Activated naive CD4-positive, alpha-beta T cell treated with anti-CD3 and anti-CD28 coated beads, Interleukin-2, amount 50 U/mL, for 24 hours (primary cell): Measurements from ENCODE around the gene SLC4A3.

Experiments
- H3K27ac Mint-ChIP-seq: one replicate; pipeline ENCODE4 v1.8.0; 2021; ENCODE audit warnings: mild to moderate bottlenecking, mixed read lengths
- H3K27me3 Mint-ChIP-seq: one replicate; pipeline ENCODE4 v1.8.0; 2021; ENCODE audit warnings: mixed read lengths
- H3K36me3 Mint-ChIP-seq: one replicate; pipeline ENCODE4 v1.8.0; 2021; ENCODE audit warnings: mixed read lengths
- H3K4me1 Mint-ChIP-seq: one replicate; pipeline ENCODE4 v1.8.0; 2021; ENCODE audit warnings: mixed read lengths
- H3K4me3 Mint-ChIP-seq: one replicate; pipeline ENCODE4 v1.8.0; 2021; ENCODE audit warnings: mild to moderate bottlenecking, mixed read lengths
- H3K9me3 Mint-ChIP-seq: one replicate; pipeline ENCODE4 v1.8.0; 2021; ENCODE audit warnings: mixed read lengths

SLC4A3 gene

DNA sequence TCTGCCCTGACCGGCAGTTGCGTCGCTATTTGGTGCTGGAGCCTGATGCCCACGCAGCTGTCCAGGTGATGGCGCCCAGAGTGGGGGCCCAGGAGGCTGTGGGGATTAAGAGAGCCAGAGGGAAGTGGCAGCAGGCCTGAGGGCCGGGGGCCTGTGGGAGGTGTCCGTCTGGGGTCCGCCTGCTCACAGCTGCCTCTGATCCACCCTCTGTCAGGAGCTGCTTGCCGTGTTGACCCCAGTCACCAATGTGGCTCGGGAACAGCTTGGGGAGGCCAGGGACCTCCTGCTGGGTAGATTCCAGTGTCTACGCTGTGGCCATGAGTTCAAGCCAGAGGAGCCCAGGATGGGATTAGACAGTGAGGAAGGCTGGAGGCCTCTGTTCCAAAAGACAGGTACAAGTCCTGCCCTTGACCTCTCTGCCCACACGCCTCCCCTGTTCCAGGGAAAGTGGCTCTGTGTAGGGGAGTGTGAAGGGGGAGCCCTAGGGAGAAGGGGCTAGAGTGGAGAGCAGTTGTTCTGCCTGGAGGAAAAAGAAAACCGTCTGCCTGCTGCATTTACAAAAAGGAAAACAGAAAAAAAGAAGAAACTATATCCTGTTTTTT lies 18.2 kb upstream of the SLC4A3 start:
- Mint-ChIP-seq H3K36me3 (peaks cover 14% of the 10 kb centered on the region), H3K27me3 (no peaks in the 10 kb centered on the region), H3K4me3 (no peak overlapping the region), H3K27ac (no peak overlapping the region), H3K9me3 (no peaks in the 10 kb centered on the region), H3K4me1 (peaks cover 9% of the 10 kb centered on the region)

- no peak overlapping the region for H3K27ac Mint-ChIP-seq
- peaks cover 9% of the 10 kb centered on the region for H3K4me1 Mint-ChIP-seq
- H3K9me3 Mint-ChIP-seq, result no peaks in the 10 kb centered on the region
- peaks cover 12% of the 10 kb centered on the region for H3K36me3 Mint-ChIP-seq
- no peaks in the 10 kb centered on the region for H3K27me3 Mint-ChIP-seq
- no peak overlapping the region for H3K4me3 Mint-ChIP-seq
Measured at GRCh38 chr2:219611306-219611705, 16.1 kb upstream of the SLC4A3 start.

- H3K27me3 Mint-ChIP-seq, result no peaks in the 10 kb centered on the region
- H3K4me1 Mint-ChIP-seq, result peaks cover 9% of the 10 kb centered on the region
- H3K4me3 Mint-ChIP-seq, result no peak overlapping the region
- H3K9me3 Mint-ChIP-seq, result no peaks in the 10 kb centered on the region
- peaks cover 9% of the 10 kb centered on the region for H3K36me3 Mint-ChIP-seq
- no peak overlapping the region for H3K27ac Mint-ChIP-seq
Measured at GRCh38 chr2:219611866-219612576, 15.4 kb upstream of the SLC4A3 start.

- Mint-ChIP-seq H3K4me3 (no peak overlapping the region), H3K27ac (no peak overlapping the region), H3K4me1 (peaks cover 9% of the 10 kb centered on the region), H3K27me3 (no peaks in the 10 kb centered on the region), H3K9me3 (no peaks in the 10 kb centered on the region), H3K36me3 (peaks cover 7% of the 10 kb centered on the region)
Measured at GRCh38 chr2:219612577-219613286, 14.7 kb upstream of the SLC4A3 start.

GRCh38 chr2:219613461-219614070 lies 13.9 kb upstream of the SLC4A3 start:
- Mint-ChIP-seq H3K9me3 (no peaks in the 10 kb centered on the region), H3K27ac (no peak overlapping the region), H3K36me3 (peaks cover 7% of the 10 kb centered on the region), H3K4me3 (no peak overlapping the region), H3K27me3 (no peaks in the 10 kb centered on the region), H3K4me1 (peaks cover 9% of the 10 kb centered on the region)

- H3K36me3 Mint-ChIP-seq, result peaks cover 7% of the 10 kb centered on the region
- peak overlapping the region; percentile 53 for H3K27ac Mint-ChIP-seq
- H3K4me3 Mint-ChIP-seq, result no peak overlapping the region
Measured at GRCh38 chr2:219614076-219614860, 13.2 kb upstream of the SLC4A3 start.

DNA sequence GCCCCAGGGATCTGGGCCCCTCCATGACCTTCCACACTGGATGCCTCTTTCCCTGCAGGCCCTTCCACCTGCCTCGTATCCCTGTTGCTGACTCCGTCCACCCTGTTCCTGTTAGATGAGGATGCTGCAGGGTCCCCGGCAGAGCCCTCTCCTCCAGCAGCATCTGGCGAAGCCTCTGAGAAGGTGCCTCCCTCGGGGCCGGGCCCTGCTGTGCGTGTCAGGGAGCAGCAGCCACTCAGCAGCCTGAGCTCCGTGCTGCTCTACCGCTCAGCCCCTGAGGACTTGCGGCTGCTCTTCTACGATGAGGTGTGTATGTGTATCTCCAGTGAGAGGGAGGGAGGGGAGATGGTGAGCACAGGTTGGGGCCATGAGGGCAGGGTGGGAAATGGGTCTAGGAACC lies 12.4 kb upstream of the SLC4A3 start:
- H3K27ac Mint-ChIP-seq, result no peak overlapping the region
- H3K9me3 Mint-ChIP-seq, result no peaks in the 10 kb centered on the region
- H3K4me3 Mint-ChIP-seq, result no peak overlapping the region
- no peaks in the 10 kb centered on the region for H3K27me3 Mint-ChIP-seq
- peaks cover 9% of the 10 kb centered on the region for H3K4me1 Mint-ChIP-seq
- peaks cover 7% of the 10 kb centered on the region for H3K36me3 Mint-ChIP-seq

More at GRCh38 chr2:219614076-219614860, 13.2 kb upstream of the SLC4A3 start:
- no peaks in the 10 kb centered on the region for H3K27me3 Mint-ChIP-seq
- H3K9me3 Mint-ChIP-seq, result no peaks in the 10 kb centered on the region
- peaks cover 9% of the 10 kb centered on the region for H3K4me1 Mint-ChIP-seq

DNA sequence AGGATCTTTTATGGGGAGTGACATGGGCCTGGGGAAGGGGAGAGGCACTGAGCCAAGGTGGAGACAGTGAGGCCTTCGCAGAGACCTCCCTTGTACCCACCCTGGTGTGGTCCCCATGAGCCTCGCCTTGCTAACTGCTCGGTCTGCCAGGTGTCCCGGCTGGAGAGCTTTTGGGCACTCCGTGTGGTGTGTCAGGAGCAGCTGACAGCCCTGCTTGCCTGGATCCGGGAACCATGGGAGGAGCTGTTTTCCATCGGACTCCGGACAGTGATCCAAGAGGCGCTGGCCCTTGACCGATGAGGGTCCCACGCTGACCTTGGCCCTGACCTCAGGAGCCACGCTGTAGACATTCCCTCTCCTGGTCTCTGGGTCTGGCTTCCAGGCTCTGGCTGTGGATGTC lies 11.5 kb upstream of the SLC4A3 start:
- no peak overlapping the region for H3K4me3 Mint-ChIP-seq
- no peak overlapping the region for H3K27ac Mint-ChIP-seq
- H3K4me1 Mint-ChIP-seq, result peaks cover 9% of the 10 kb centered on the region
- H3K9me3 Mint-ChIP-seq, result no peaks in the 10 kb centered on the region
- H3K27me3 Mint-ChIP-seq, result no peaks in the 10 kb centered on the region
- H3K36me3 Mint-ChIP-seq, result peaks cover 5% of the 10 kb centered on the region

DNA sequence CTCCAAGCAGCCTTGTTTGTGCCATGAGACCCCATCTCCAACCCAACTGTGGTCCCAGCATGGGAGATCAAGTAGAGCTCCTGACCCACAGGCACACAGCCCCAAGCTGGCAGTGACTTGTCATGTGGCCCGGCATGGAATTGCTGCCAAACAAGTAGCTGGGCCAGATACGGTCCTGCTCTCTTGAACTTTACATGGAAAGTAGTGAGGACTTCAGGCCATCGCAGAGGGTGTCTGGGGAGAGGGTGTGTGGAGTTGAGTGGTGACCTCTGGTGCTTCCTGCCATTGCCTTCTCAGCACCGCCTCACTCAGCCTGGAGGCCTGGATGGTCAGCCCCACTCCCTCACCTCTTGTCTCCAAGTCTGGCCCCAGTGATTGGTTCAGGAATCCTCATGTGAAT lies 10.9 kb upstream of the SLC4A3 start:
- Mint-ChIP-seq H3K4me1 (peaks cover 9% of the 10 kb centered on the region), H3K36me3 (peaks cover 2% of the 10 kb centered on the region), H3K4me3 (no peak overlapping the region), H3K27ac (no peak overlapping the region), H3K9me3 (no peaks in the 10 kb centered on the region), H3K27me3 (no peaks in the 10 kb centered on the region)

DNA sequence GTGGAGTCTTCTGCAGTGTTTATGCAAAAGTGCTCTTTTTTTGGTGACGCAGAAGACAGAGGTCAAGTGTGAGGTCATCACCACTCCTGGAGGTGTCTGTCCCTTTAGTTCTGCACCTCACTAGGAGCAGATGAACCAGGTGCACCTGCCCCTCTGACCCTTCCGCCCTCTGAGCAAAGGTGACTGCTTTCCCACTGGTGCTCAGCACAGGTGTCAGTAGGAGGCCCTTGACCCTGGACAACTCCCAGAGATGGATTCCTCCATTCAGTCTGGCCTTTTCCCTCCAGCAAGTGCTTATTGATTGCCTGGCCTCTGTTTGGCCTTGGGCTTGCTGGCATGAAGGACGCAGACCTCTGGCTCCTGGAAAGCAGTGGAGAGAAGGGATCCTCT lies 8.7 kb upstream of the SLC4A3 start:
- no peaks in the 10 kb centered on the region for H3K9me3 Mint-ChIP-seq
- H3K27ac Mint-ChIP-seq, result no peak overlapping the region
- no peak overlapping the region for H3K4me3 Mint-ChIP-seq
- no peaks in the 10 kb centered on the region for H3K27me3 Mint-ChIP-seq
- H3K36me3 Mint-ChIP-seq, result peaks cover 2% of the 10 kb centered on the region
- H3K4me1 Mint-ChIP-seq, result no peaks in the 10 kb centered on the region

GRCh38 chr2:219619235-219619634 lies 8.2 kb upstream of the SLC4A3 start:
- Mint-ChIP-seq H3K9me3 (no peaks in the 10 kb centered on the region), H3K4me3 (no peak overlapping the region), H3K27me3 (no peaks in the 10 kb centered on the region), H3K36me3 (peaks cover 2% of the 10 kb centered on the region), H3K27ac (no peak overlapping the region), H3K4me1 (no peaks in the 10 kb centered on the region)

DNA sequence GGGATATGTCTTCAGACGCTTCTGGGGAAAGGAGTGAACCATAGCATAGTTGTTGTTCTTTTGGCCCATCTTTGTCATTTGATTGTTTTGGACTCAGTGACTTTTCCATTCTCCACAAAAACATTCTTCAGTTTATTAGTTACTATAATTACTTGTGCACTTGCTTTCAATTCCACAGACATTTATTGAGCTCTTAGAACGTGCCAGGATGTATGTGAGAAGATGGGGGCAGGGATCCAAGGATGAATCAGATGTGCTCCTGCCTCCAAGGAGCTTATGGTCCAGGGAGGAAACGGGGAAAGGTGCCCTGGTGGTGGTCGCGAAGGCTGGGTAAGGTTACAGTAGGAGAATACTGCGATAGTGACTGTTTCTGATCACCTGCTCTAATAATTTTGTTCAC lies 6.9 kb upstream of the SLC4A3 start:
- Mint-ChIP-seq H3K27ac (no peak overlapping the region), H3K27me3 (no peaks in the 10 kb centered on the region), H3K9me3 (no peaks in the 10 kb centered on the region), H3K4me1 (no peaks in the 10 kb centered on the region), H3K4me3 (no peak overlapping the region), H3K36me3 (no peaks in the 10 kb centered on the region)

DNA sequence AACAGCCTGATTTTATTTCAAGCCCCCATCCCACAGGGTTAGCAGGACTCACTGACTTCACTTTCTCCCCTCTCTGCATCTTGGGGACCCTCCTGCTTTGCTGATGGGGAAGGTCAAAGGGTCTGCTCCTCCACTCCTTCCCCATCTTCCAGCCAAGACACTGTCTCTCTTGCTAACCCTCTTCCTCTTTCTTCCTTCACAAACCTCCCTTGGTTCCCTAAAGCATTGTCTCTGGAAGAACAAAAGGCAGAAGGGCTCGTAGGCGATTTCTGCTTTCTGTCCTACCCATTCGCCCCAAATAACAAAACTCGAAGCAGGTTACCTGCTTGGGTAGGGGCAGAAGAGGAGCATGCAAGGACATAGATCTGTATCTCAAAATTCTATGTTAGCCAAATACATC lies 5.5 kb upstream of the SLC4A3 start:
- peaks cover 6% of the 10 kb centered on the region for H3K27me3 Mint-ChIP-seq
- no peaks in the 10 kb centered on the region for H3K9me3 Mint-ChIP-seq
- no peaks in the 10 kb centered on the region for H3K4me1 Mint-ChIP-seq
- H3K27ac Mint-ChIP-seq, result no peak overlapping the region
- H3K36me3 Mint-ChIP-seq, result no peaks in the 10 kb centered on the region
- H3K4me3 Mint-ChIP-seq, result no peak overlapping the region

DNA sequence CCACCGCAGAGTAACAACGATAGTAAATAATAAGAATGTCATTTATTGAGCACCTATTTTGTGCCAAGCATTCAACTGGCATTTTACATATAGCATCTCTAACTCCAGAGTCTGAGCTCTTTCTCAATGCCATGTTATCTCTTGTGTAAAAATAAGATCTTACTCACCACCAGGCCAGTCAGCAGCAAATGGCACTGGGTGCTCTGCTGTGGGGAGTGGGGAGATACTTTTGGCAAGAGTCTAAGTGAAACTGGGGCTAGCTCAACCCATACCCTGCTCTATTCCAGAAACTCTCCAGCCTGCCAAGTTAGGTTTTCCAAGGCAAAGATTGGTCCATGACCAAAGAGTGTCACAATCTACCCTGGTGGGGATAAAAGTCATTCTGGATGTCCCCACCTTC lies 5.0 kb upstream of the SLC4A3 start:
- no peaks in the 10 kb centered on the region for H3K36me3 Mint-ChIP-seq
- peaks cover 8% of the 10 kb centered on the region for H3K27me3 Mint-ChIP-seq
- no peaks in the 10 kb centered on the region for H3K9me3 Mint-ChIP-seq
- no peak overlapping the region for H3K27ac Mint-ChIP-seq
- H3K4me3 Mint-ChIP-seq, result no peak overlapping the region
- no peaks in the 10 kb centered on the region for H3K4me1 Mint-ChIP-seq

GRCh38 chr2:219624565-219624964 lies 2.9 kb upstream of the SLC4A3 start:
- Mint-ChIP-seq H3K36me3 (no peaks in the 10 kb centered on the region), H3K27ac (no peak overlapping the region), H3K4me3 (no peak overlapping the region), H3K27me3 (peaks cover 9% of the 10 kb centered on the region), H3K4me1 (no peaks in the 10 kb centered on the region), H3K9me3 (no peaks in the 10 kb centered on the region)
